Measurements from ENCODE around the gene LAMB2.

LAMB2 gene

GRCh38 chr3:49132073-49132436, 795 bp downstream of the LAMB2 start:
- Histone ChIP-seq H3K27me3 (ENCODE audit: control insufficient read depth, insufficient read depth, low read length) (no peaks in the 10 kb centered on the region), H3K9me3 (ENCODE audit: control insufficient read depth, insufficient read depth, low read depth, low read length) (no peaks in the 10 kb centered on the region), H3K27ac (ENCODE audit: low read depth, low read length) (no peak overlapping the region), H3K4me3 (ENCODE audit: low read depth, low read length) (peak overlapping the region; percentile 79), H3K4me1 (ENCODE audit: control insufficient read depth, insufficient read depth, low read length) (peaks cover 8% of the 10 kb centered on the region), H3K36me3 (ENCODE audit: control insufficient read depth, insufficient read depth, low read length) (peaks cover 19% of the 10 kb centered on the region; the same call in 1 of the 2 replicates), H3K9ac (ENCODE audit: low read length) (peak overlapping the region; percentile 76)

GRCh38 chr3:49131576-49131975, 1.3 kb downstream of the LAMB2 start:
- Histone ChIP-seq H3K9ac (ENCODE audit: low read length) (peak overlapping the region; percentile 76), H3K4me1 (ENCODE audit: control insufficient read depth, insufficient read depth, low read length) (peaks cover 8% of the 10 kb centered on the region), H3K27ac (ENCODE audit: low read depth, low read length) (no peak overlapping the region), H3K4me3 (ENCODE audit: low read depth, low read length) (peak overlapping the region; percentile 79; the same call in 1 of the 2 replicates), H3K36me3 (ENCODE audit: control insufficient read depth, insufficient read depth, low read length) (peaks cover 20% of the 10 kb centered on the region; the same call in 1 of the 2 replicates), H3K27me3 (ENCODE audit: control insufficient read depth, insufficient read depth, low read length) (no peaks in the 10 kb centered on the region), H3K9me3 (ENCODE audit: control insufficient read depth, insufficient read depth, low read depth, low read length) (no peaks in the 10 kb centered on the region)

GRCh38 chr3:49131040-49131439, 1.8 kb downstream of the LAMB2 start:
- Histone ChIP-seq H3K4me3 (ENCODE audit: low read depth, low read length) (no peak overlapping the region), H3K27me3 (ENCODE audit: control insufficient read depth, insufficient read depth, low read length) (no peaks in the 10 kb centered on the region), H3K9ac (ENCODE audit: low read length) (no peak overlapping the region), H3K27ac (ENCODE audit: low read depth, low read length) (no peak overlapping the region), H3K9me3 (ENCODE audit: control insufficient read depth, insufficient read depth, low read depth, low read length) (no peaks in the 10 kb centered on the region), H3K4me1 (ENCODE audit: control insufficient read depth, insufficient read depth, low read length) (peaks cover 8% of the 10 kb centered on the region), H3K36me3 (ENCODE audit: control insufficient read depth, insufficient read depth, low read length) (peaks cover 24% of the 10 kb centered on the region; the same call in 1 of the 2 replicates)

- Histone ChIP-seq H3K36me3 (ENCODE audit: control insufficient read depth, insufficient read depth, low read length) (peaks cover 61% of the 10 kb centered on the region), H3K4me1 (ENCODE audit: control insufficient read depth, insufficient read depth, low read length) (peaks cover 4% of the 10 kb centered on the region; the same call in 1 of the 2 replicates), H3K4me3 (ENCODE audit: low read depth, low read length) (no peak overlapping the region), H3K27me3 (ENCODE audit: control insufficient read depth, insufficient read depth, low read length) (no peaks in the 10 kb centered on the region), H3K9ac (ENCODE audit: low read length) (no peak overlapping the region), H3K9me3 (ENCODE audit: control insufficient read depth, insufficient read depth, low read depth, low read length) (no peaks in the 10 kb centered on the region), H3K27ac (ENCODE audit: low read depth, low read length) (no peak overlapping the region)
These were observed 7.7 kb downstream of the LAMB2 start for GRCh38 chr3:49124991-49125670.

- Histone ChIP-seq H3K9me3 (ENCODE audit: control insufficient read depth, insufficient read depth, low read depth, low read length) (no peaks in the 10 kb centered on the region), H3K27me3 (ENCODE audit: control insufficient read depth, insufficient read depth, low read length) (no peaks in the 10 kb centered on the region), H3K9ac (ENCODE audit: low read length) (no peak overlapping the region), H3K4me1 (ENCODE audit: control insufficient read depth, insufficient read depth, low read length) (peaks cover 10% of the 10 kb centered on the region), H3K4me3 (ENCODE audit: low read depth, low read length) (no peak overlapping the region), H3K27ac (ENCODE audit: low read depth, low read length) (no peak overlapping the region), H3K36me3 (ENCODE audit: control insufficient read depth, insufficient read depth, low read length) (peaks cover 56% of the 10 kb centered on the region)
These were observed 8.6 kb downstream of the LAMB2 start for GRCh38 chr3:49124203-49124602.

- no peaks in the 10 kb centered on the region for H3K27me3 ChIP-seq (ENCODE audit: control insufficient read depth, insufficient read depth, low read length)
- H3K27ac ChIP-seq (ENCODE audit: low read depth, low read length): no peak overlapping the region
- no peaks in the 10 kb centered on the region for H3K9me3 ChIP-seq (ENCODE audit: control insufficient read depth, insufficient read depth, low read depth, low read length)
- no peak overlapping the region for H3K9ac ChIP-seq (ENCODE audit: low read length)
- H3K36me3 ChIP-seq (ENCODE audit: control insufficient read depth, insufficient read depth, low read length): peaks cover 61% of the 10 kb centered on the region
- no peak overlapping the region for H3K4me3 ChIP-seq (ENCODE audit: low read depth, low read length)
- peaks cover 10% of the 10 kb centered on the region for H3K4me1 ChIP-seq (ENCODE audit: control insufficient read depth, insufficient read depth, low read length)
These were observed 9.2 kb downstream of the LAMB2 start for GRCh38 chr3:49123687-49124086.

- no peak overlapping the region for H3K27ac ChIP-seq (ENCODE audit: low read depth, low read length)
- H3K4me1 ChIP-seq (ENCODE audit: control insufficient read depth, insufficient read depth, low read length): peaks cover 10% of the 10 kb centered on the region
- H3K4me3 ChIP-seq (ENCODE audit: low read depth, low read length): no peak overlapping the region
- no peaks in the 10 kb centered on the region for H3K27me3 ChIP-seq (ENCODE audit: control insufficient read depth, insufficient read depth, low read length)
- H3K9me3 ChIP-seq (ENCODE audit: control insufficient read depth, insufficient read depth, low read depth, low read length): no peaks in the 10 kb centered on the region
- peaks cover 62% of the 10 kb centered on the region for H3K36me3 ChIP-seq (ENCODE audit: control insufficient read depth, insufficient read depth, low read length)
- no peak overlapping the region for H3K9ac ChIP-seq (ENCODE audit: low read length)
These were observed 9.8 kb downstream of the LAMB2 start for GRCh38 chr3:49122886-49123545.

- peaks cover 10% of the 10 kb centered on the region for H3K4me1 ChIP-seq (ENCODE audit: control insufficient read depth, insufficient read depth, low read length)
- no peak overlapping the region for H3K4me3 ChIP-seq (ENCODE audit: low read depth, low read length)
- H3K27me3 ChIP-seq (ENCODE audit: control insufficient read depth, insufficient read depth, low read length): no peaks in the 10 kb centered on the region
- H3K36me3 ChIP-seq (ENCODE audit: control insufficient read depth, insufficient read depth, low read length): peaks cover 67% of the 10 kb centered on the region
- H3K27ac ChIP-seq (ENCODE audit: low read depth, low read length): no peak overlapping the region
- H3K9me3 ChIP-seq (ENCODE audit: control insufficient read depth, insufficient read depth, low read depth, low read length): no peaks in the 10 kb centered on the region
- H3K9ac ChIP-seq (ENCODE audit: low read length): no peak overlapping the region
These were observed 10.4 kb downstream of the LAMB2 start for GRCh38 chr3:49122451-49122850.

GRCh38 chr3:49122022-49122421, 10.8 kb downstream of the LAMB2 start:
- no peak overlapping the region for H3K27ac ChIP-seq (ENCODE audit: low read depth, low read length)
- H3K36me3 ChIP-seq (ENCODE audit: control insufficient read depth, insufficient read depth, low read length): peaks cover 72% of the 10 kb centered on the region
- no peaks in the 10 kb centered on the region for H3K9me3 ChIP-seq (ENCODE audit: control insufficient read depth, insufficient read depth, low read depth, low read length)
- H3K9ac ChIP-seq (ENCODE audit: low read length): no peak overlapping the region
- H3K4me3 ChIP-seq (ENCODE audit: low read depth, low read length): no peak overlapping the region
- no peaks in the 10 kb centered on the region for H3K27me3 ChIP-seq (ENCODE audit: control insufficient read depth, insufficient read depth, low read length)
- H3K4me1 ChIP-seq (ENCODE audit: control insufficient read depth, insufficient read depth, low read length): peaks cover 10% of the 10 kb centered on the region

GRCh38 chr3:49121132-49121736, 11.6 kb downstream of the LAMB2 start:
- Histone ChIP-seq H3K9me3 (ENCODE audit: control insufficient read depth, insufficient read depth, low read depth, low read length) (no peaks in the 10 kb centered on the region), H3K9ac (ENCODE audit: low read length) (peak overlapping the region; percentile 48), H3K27ac (ENCODE audit: low read depth, low read length) (peak overlapping the region; percentile 64), H3K4me1 (ENCODE audit: control insufficient read depth, insufficient read depth, low read length) (peaks cover 10% of the 10 kb centered on the region), H3K27me3 (ENCODE audit: control insufficient read depth, insufficient read depth, low read length) (no peaks in the 10 kb centered on the region), H3K4me3 (ENCODE audit: low read depth, low read length) (peak overlapping the region; percentile 98), H3K36me3 (ENCODE audit: control insufficient read depth, insufficient read depth, low read length) (peaks cover 76% of the 10 kb centered on the region)
